SK-N-SH treated with all-trans-retinoic acid at 6 μM for 48 hours (cell line): ENCODE data around the gene ALB.

Experiments used
- ARNTL ChIP-seq: fragments of 450-650 bp; formaldehyde crosslinking; IDR thresholded peaks from 2 replicates; pipeline ENCODE4 v1.5.0; 2020; ENCODE audit warnings: low read depth, mild to moderate bottlenecking, moderate library complexity, borderline replicate concordance
- BACH2 ChIP-seq: fragments of 250-450 bp; sonication (Bioruptor Pico); IDR thresholded peaks from 2 replicates; pipeline ENCODE4 v1.9.0; 2021; ENCODE audit warnings: mild to moderate bottlenecking, borderline replicate concordance
- CSDC2 ChIP-seq: fragments of 250-450 bp; sonication (Bioruptor Pico); IDR thresholded peaks from 2 replicates; pipeline ENCODE4 v1.5.0; 2020; ENCODE audit warnings: mild to moderate bottlenecking, moderate library complexity
- ISL1 ChIP-seq: fragments of 250-450 bp; sonication (Bioruptor Pico); IDR thresholded peaks from 2 replicates; pipeline ENCODE4 v2.1.2; 2022; ENCODE audit warnings: mild to moderate bottlenecking, moderate library complexity
- OSR1 ChIP-seq: fragments of 250-450 bp; sonication (Bioruptor Pico); IDR thresholded peaks from 2 replicates; pipeline ENCODE4 v1.8.0; 2022; ENCODE audit warnings: moderate library complexity, mild to moderate bottlenecking, inconsistent platforms
- RARB ChIP-seq: fragments of 250-450 bp; sonication (Bioruptor Pico); IDR thresholded peaks from 2 replicates; pipeline ENCODE4 v1.8.0; 2021; ENCODE audit warnings: mild to moderate bottlenecking, moderate library complexity
- TCF4 ChIP-seq: fragments of 250-450 bp; sonication (Bioruptor Pico); IDR thresholded peaks from 2 replicates; pipeline ENCODE4 v1.8.0; 2021; ENCODE audit warnings: mild to moderate bottlenecking, moderate library complexity, borderline replicate concordance
- TOX ChIP-seq: fragments of 250-450 bp; sonication (Bioruptor Pico); IDR thresholded peaks from 2 replicates; pipeline ENCODE4 v1.8.0; 2021; ENCODE audit warnings: mild to moderate bottlenecking, moderate library complexity, borderline replicate concordance
- ZFP3 ChIP-seq: fragments of 250-450 bp; sonication (Bioruptor Pico); IDR thresholded peaks from 2 replicates; pipeline ENCODE4 v1.5.0; 2020; ENCODE audit warnings: mild to moderate bottlenecking, moderate library complexity
- ZFP30 ChIP-seq: fragments of 450-650 bp; formaldehyde crosslinking; IDR thresholded peaks from 2 replicates; pipeline ENCODE4 v1.5.0; 2022; ENCODE audit warnings: mild to moderate bottlenecking, moderate library complexity
- ZNF70 ChIP-seq: fragments of 450-650 bp; formaldehyde crosslinking; IDR thresholded peaks from 2 replicates; pipeline ENCODE4 v1.5.0; 2020; ENCODE audit warnings: mild to moderate bottlenecking, moderate library complexity
- TF ChIP-seq, protein P1 (sequence below): fragments of 250-450 bp; sonication (Bioruptor Pico); IDR thresholded peaks from 2 replicates; pipeline ENCODE4 v1.8.0; 2021; ENCODE audit warnings: low read depth, mild to moderate bottlenecking, moderate library complexity, borderline replicate concordance
- TF ChIP-seq, protein P2 (sequence below): fragments of 250-450 bp; sonication (Bioruptor Pico); IDR thresholded peaks from 2 replicates; pipeline ENCODE4 v1.8.0; 2020; ENCODE audit warnings: mild to moderate bottlenecking, moderate library complexity, borderline replicate concordance

DNA sequence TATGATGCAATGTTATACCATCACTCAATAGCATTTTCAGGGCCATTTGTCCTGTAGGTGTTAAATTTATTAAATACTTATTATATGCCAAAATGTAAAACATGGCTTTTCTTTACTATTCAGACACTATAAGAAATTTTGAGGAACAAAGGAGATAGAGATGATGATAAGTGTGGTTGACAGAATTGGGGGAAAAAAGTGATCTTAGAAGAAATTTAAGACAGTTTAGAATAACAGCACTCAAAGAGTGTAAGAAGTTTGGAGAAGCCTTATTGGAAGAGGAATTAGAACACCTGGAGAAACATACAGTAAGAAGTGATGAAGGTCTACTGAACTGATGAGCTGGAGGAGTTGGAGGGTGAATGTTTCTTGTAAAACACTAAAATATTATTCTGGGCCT is 19.1 kb downstream of the ALB start:
- TF ChIP-seq TOX (CRISPR knock-in tag) (no peak), ZFP30 (no peak), ARNTL (no peak), OSR1 (CRISPR knock-in tag) (no peak), ISL1 (CRISPR knock-in tag) (no peak), BACH2 (CRISPR knock-in tag) (no peak), RARB (CRISPR knock-in tag) (no peak), ZFP3 (CRISPR knock-in tag) (no peak), TCF4 (CRISPR knock-in tag) (no peak), ZNF70 (CRISPR knock-in tag) (no peak), CSDC2 (CRISPR knock-in tag) (no peak)
- TF ChIP-seq, protein P1, sequence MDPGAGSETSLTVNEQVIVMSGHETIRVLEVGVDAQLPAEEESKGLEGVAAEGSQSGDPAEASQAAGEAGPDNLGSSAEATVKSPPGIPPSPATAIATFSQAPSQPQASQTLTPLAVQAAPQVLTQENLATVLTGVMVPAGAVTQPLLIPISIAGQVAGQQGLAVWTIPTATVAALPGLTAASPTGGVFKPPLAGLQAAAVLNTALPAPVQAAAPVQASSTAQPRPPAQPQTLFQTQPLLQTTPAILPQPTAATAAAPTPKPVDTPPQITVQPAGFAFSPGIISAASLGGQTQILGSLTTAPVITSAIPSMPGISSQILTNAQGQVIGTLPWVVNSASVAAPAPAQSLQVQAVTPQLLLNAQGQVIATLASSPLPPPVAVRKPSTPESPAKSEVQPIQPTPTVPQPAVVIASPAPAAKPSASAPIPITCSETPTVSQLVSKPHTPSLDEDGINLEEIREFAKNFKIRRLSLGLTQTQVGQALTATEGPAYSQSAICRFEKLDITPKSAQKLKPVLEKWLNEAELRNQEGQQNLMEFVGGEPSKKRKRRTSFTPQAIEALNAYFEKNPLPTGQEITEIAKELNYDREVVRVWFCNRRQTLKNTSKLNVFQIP (CRISPR knock-in tag): no peak
- TF ChIP-seq, protein P2, sequence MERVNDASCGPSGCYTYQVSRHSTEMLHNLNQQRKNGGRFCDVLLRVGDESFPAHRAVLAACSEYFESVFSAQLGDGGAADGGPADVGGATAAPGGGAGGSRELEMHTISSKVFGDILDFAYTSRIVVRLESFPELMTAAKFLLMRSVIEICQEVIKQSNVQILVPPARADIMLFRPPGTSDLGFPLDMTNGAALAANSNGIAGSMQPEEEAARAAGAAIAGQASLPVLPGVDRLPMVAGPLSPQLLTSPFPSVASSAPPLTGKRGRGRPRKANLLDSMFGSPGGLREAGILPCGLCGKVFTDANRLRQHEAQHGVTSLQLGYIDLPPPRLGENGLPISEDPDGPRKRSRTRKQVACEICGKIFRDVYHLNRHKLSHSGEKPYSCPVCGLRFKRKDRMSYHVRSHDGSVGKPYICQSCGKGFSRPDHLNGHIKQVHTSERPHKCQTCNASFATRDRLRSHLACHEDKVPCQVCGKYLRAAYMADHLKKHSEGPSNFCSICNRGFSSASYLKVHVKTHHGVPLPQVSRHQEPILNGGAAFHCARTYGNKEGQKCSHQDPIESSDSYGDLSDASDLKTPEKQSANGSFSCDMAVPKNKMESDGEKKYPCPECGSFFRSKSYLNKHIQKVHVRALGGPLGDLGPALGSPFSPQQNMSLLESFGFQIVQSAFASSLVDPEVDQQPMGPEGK (CRISPR knock-in tag): no peak
